HEK293 (cell line): ENCODE measurements around the gene WIPF3.

ENCODE experiments used
- ZBTB8A ChIP-seq: fragments of 450-650 bp; formaldehyde crosslinking; IDR thresholded peaks from 2 replicates; pipeline ENCODE4 v1.5.1; 2016; ENCODE audit warnings: missing biosample characterization, missing genetic modification characterization
- ZNF114 ChIP-seq: fragments of 450-650 bp; formaldehyde crosslinking; IDR thresholded peaks from 2 replicates; pipeline ENCODE4 v1.5.0; 2017; ENCODE audit warnings: missing biosample characterization, missing genetic modification characterization
- ZNF146 ChIP-seq: fragments of 450-650 bp; formaldehyde crosslinking; IDR thresholded peaks from 2 replicates; pipeline ENCODE4 v1.5.1; 2016; ENCODE audit warnings: missing biosample characterization, missing genetic modification characterization
- ZNF184 ChIP-seq: fragments of 450-650 bp; IDR thresholded peaks from 2 replicates; pipeline ENCODE4 v1.5.1; 2018; ENCODE audit warnings: missing biosample characterization, mild to moderate bottlenecking, missing genetic modification characterization
- TF ChIP-seq, protein P1 (sequence below): fragments of 450-650 bp; formaldehyde crosslinking; IDR thresholded peaks from 2 replicates; pipeline ENCODE4 v1.5.1; 2016; ENCODE audit warnings: missing biosample characterization, missing genetic modification characterization
- TF ChIP-seq, protein P2 (sequence below): fragments of 450-650 bp; formaldehyde crosslinking; IDR thresholded peaks from 2 replicates; pipeline ENCODE4 v1.5.1; 2016; ENCODE audit warnings: missing biosample characterization, missing genetic modification characterization

DNA sequence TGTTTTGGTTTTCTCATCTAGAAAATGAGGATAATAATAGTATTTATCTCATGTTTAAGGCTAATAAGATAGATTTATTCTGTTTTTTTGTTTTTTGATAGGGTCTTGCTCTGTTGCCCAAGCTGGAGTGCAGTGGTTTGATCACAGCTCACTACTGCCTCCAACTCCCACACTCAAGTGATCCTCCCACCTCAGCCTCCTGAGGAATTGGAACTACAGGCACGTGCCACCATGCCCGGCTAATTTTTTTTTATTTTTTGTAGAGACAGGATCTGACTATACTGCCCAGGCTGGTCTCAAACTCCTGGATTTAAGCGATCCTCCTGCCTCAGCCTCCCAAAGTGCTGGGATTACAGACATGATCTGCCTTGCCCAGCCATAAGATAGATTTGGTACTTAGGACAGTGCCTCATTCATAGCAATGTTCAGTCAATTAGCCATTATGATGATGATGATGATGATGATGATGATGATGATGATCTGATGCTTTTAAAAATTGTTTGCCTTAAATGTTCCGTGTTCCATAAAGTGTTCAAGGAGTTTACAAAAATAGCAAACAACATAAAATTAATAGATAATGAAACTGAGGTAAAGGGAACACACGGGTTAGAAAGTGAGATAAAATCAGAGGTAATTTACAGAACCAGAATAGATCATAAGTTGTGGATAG is 4.6 kb downstream of the WIPF3 start:
- TF ChIP-seq ZNF184 (tag by site-specific recombination) (no peak), ZNF114 (no peak), ZNF146 (tag by site-specific recombination) (no peak), ZBTB8A (tag by site-specific recombination) (no peak)
- TF ChIP-seq, protein P1, sequence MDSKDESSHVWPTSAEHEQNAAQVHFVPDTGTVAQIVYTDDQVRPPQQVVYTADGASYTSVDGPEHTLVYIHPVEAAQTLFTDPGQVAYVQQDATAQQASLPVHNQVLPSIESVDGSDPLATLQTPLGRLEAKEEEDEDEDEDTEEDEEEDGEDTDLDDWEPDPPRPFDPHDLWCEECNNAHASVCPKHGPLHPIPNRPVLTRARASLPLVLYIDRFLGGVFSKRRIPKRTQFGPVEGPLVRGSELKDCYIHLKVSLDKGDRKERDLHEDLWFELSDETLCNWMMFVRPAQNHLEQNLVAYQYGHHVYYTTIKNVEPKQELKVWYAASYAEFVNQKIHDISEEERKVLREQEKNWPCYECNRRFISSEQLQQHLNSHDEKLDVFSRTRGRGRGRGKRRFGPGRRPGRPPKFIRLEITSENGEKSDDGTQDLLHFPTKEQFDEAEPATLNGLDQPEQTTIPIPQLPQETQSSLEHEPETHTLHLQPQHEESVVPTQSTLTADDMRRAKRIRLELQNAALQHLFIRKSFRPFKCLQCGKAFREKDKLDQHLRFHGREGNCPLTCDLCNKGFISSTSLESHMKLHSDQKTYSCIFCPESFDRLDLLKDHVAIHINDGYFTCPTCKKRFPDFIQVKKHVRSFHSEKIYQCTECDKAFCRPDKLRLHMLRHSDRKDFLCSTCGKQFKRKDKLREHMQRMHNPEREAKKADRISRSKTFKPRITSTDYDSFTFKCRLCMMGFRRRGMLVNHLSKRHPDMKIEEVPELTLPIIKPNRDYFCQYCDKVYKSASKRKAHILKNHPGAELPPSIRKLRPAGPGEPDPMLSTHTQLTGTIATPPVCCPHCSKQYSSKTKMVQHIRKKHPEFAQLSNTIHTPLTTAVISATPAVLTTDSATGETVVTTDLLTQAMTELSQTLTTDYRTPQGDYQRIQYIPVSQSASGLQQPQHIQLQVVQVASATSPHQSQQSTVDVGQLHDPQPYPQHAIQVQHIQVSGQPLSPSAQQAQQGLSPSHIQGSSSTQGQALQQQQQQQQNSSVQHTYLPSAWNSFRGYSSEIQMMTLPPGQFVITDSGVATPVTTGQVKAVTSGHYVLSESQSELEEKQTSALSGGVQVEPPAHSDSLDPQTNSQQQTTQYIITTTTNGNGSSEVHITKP (tag by site-specific recombination): no peak
- TF ChIP-seq, protein P2, sequence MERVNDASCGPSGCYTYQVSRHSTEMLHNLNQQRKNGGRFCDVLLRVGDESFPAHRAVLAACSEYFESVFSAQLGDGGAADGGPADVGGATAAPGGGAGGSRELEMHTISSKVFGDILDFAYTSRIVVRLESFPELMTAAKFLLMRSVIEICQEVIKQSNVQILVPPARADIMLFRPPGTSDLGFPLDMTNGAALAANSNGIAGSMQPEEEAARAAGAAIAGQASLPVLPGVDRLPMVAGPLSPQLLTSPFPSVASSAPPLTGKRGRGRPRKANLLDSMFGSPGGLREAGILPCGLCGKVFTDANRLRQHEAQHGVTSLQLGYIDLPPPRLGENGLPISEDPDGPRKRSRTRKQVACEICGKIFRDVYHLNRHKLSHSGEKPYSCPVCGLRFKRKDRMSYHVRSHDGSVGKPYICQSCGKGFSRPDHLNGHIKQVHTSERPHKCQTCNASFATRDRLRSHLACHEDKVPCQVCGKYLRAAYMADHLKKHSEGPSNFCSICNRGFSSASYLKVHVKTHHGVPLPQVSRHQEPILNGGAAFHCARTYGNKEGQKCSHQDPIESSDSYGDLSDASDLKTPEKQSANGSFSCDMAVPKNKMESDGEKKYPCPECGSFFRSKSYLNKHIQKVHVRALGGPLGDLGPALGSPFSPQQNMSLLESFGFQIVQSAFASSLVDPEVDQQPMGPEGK (tag by site-specific recombination): no peak
